HUES6 (cell line): ENCODE results near the gene RGCC.

Source experiments
- H3K27ac ChIP-seq: 2 replicates; pipeline ENCODE4 v1.7.0; 2013; ENCODE audit warnings: low read depth, mild to moderate bottlenecking, low read length, inconsistent platforms
- H3K27me3 ChIP-seq: 2 replicates; pipeline ENCODE4 v1.6.1; 2013; ENCODE audit warnings: low read length; ENCODE audit not compliant: control insufficient read depth, insufficient read depth
- H3K36me3 ChIP-seq: 2 replicates; pipeline ENCODE4 v1.6.1; 2013; ENCODE audit warnings: low read length; ENCODE audit not compliant: control insufficient read depth, insufficient read depth
- H3K4me1 ChIP-seq: 2 replicates; pipeline ENCODE4 v1.6.1; 2013; ENCODE audit warnings: low read length; ENCODE audit not compliant: control insufficient read depth, insufficient read depth
- H3K4me3 ChIP-seq: 2 replicates; pipeline ENCODE4 v1.5.1; 2013; ENCODE audit warnings: low read depth, low read length
- H3K9ac ChIP-seq: one replicate; pipeline ENCODE4 v1.6.1; 2013; ENCODE audit warnings: mild to moderate bottlenecking, low read length
- H3K9me3 ChIP-seq: 2 replicates; pipeline ENCODE4 v1.6.1; 2013; ENCODE audit warnings: low read depth, low read length; ENCODE audit not compliant: control insufficient read depth, insufficient read depth

Gene RGCC

GRCh38 chr13:41462427-41462826, 5.1 kb downstream of the RGCC start:
- Histone ChIP-seq H3K27me3 (peaks cover 38% of the 10 kb centered on the region), H3K4me1 (0 out of 2 replicates have a peak, but pooled peaks cover 4% of the 10 kb centered on the region), H3K36me3 (no peaks in the 10 kb centered on the region), H3K27ac (no peak overlapping the region), H3K4me3 (no peak overlapping the region), H3K9me3 (no peaks in the 10 kb centered on the region), H3K9ac (no peak overlapping the region)

GRCh38 chr13:41463838-41464602, 6.7 kb downstream of the RGCC start:
- 0 out of 2 replicates have a peak, but pooled peaks cover 6% of the 10 kb centered on the region for H3K4me1 ChIP-seq
- H3K27ac ChIP-seq = no peak overlapping the region
- no peak overlapping the region for H3K4me3 ChIP-seq
- H3K9me3 ChIP-seq = no peaks in the 10 kb centered on the region
- H3K27me3 ChIP-seq = peaks cover 22% of the 10 kb centered on the region
- H3K9ac ChIP-seq = no peak overlapping the region
- no peaks in the 10 kb centered on the region for H3K36me3 ChIP-seq

- no peak overlapping the region for H3K4me3 ChIP-seq
Measured at GRCh38 chr13:41465241-41465847, 8.0 kb downstream of the RGCC start.

DNA sequence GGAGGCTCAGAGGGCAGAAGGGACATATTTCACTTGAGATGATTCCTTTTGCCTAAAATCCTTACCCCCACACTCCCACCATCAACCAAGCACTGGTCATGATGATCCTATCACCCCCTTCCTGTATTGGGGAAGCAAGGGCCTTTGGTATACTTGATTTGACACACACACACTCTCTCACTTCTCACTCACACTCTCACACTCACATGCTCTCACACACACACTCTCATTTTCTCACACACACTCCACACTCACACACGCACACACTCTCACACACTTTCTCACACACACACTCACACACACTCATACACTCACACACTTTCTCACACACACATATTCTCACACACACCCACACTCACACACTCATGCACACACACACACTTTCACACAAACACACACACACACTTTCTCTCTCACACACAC, 8.6 kb downstream of the RGCC start:
- no peaks in the 10 kb centered on the region for H3K36me3 ChIP-seq
- no peak overlapping the region for H3K27ac ChIP-seq
- peaks cover 5% of the 10 kb centered on the region; the same call in 1 of the 2 replicates for H3K27me3 ChIP-seq
- H3K4me3 ChIP-seq = no peak overlapping the region
- H3K9me3 ChIP-seq = no peaks in the 10 kb centered on the region
- no peak overlapping the region for H3K9ac ChIP-seq
- H3K4me1 ChIP-seq = 0 out of 2 replicates have a peak, but pooled peaks cover 6% of the 10 kb centered on the region

More at GRCh38 chr13:41465241-41465847, 8.0 kb downstream of the RGCC start:
- no peaks in the 10 kb centered on the region for H3K9me3 ChIP-seq
- no peaks in the 10 kb centered on the region for H3K36me3 ChIP-seq
- H3K27ac ChIP-seq = no peak overlapping the region
- no peak overlapping the region for H3K9ac ChIP-seq
- H3K27me3 ChIP-seq = peaks cover 9% of the 10 kb centered on the region
- 0 out of 2 replicates have a peak, but pooled peaks cover 6% of the 10 kb centered on the region for H3K4me1 ChIP-seq

DNA sequence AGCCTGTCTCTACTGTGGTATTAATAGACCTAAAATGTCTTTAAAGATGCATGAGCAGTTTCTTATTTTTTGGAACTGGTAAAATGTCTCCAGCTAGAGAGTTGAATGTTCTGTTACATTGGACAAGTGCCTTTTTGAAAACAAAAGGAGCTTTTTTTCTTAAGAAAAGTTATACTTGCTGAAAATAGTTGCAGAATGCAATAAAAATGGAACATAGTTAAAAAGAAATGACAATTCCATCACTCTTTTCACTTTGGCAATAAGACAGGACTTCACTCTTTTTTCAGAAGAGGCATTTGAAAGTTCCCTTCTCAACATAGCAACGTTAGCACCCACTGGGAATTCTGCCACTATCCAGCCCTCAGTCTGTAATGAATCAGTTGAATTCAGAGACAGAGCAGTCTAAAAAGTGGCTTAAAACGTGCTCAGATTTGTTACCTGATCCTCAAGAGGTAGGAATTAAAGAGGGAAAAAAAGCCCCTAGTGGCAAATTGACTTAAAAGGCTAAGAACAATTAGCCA, 10.1 kb downstream of the RGCC start:
- Histone ChIP-seq H3K36me3 (no peaks in the 10 kb centered on the region), H3K9me3 (no peaks in the 10 kb centered on the region), H3K4me3 (no peak overlapping the region), H3K4me1 (0 out of 2 replicates have a peak, but pooled peaks cover 6% of the 10 kb centered on the region), H3K27me3 (no peaks in the 10 kb centered on the region), H3K9ac (no peak overlapping the region), H3K27ac (no peak overlapping the region)

DNA sequence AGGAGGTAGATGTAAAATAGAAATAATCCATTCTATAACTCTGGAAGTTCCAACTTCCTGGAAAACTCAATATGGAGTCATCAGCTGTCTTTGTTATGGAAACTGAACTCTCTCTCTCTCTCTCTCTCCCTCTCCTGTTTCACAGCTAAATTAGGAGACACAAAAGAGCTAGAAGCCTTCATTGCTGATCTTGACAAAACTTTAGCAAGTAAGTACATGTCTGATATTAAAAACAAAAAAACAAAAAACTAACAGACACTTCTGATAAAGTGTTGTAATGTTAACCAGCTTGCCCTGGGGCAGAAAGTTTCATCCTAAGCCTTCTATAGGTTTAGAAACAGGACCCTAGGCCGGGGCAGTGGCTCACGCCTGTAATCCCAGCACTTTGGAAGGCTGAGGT, 11.3 kb downstream of the RGCC start:
- Histone ChIP-seq H3K9ac (no peak overlapping the region), H3K27me3 (no peaks in the 10 kb centered on the region), H3K27ac (no peak overlapping the region), H3K4me1 (0 out of 2 replicates have a peak, but pooled peaks cover 6% of the 10 kb centered on the region), H3K9me3 (no peaks in the 10 kb centered on the region), H3K4me3 (no peak overlapping the region), H3K36me3 (no peaks in the 10 kb centered on the region)

GRCh38 chr13:41470196-41470595, 12.8 kb downstream of the RGCC start:
- no peaks in the 10 kb centered on the region for H3K9me3 ChIP-seq
- H3K4me3 ChIP-seq = no peak overlapping the region
- H3K4me1 ChIP-seq = 0 out of 2 replicates have a peak, but pooled peaks cover 6% of the 10 kb centered on the region
- H3K9ac ChIP-seq = no peak overlapping the region
- no peaks in the 10 kb centered on the region for H3K27me3 ChIP-seq
- H3K36me3 ChIP-seq = no peaks in the 10 kb centered on the region
- H3K27ac ChIP-seq = no peak overlapping the region

GRCh38 chr13:41471785-41472184, 14.4 kb downstream of the RGCC start:
- Histone ChIP-seq H3K36me3 (no peaks in the 10 kb centered on the region), H3K9me3 (no peaks in the 10 kb centered on the region), H3K9ac (no peak overlapping the region)

DNA sequence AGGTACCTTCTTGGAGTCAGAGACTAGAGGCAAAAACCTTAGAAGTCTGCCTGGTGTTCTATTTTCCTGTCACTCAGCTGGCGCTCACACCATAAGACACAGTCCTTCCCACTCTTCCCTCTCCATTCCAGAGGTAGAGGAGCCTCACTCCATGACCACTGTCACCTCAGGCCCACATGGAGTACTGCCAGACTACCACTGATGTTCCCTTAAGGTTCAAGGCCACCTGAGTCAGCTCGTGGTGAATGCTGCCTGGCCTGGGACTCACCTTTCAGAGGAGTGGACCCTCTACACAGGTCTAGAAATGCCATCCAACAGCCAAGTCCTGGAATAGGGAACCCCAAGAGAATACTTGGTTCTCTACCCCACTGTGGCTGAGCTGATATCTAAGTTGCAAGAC, 29.9 kb downstream of the RGCC start:
- Histone ChIP-seq H3K9ac (no peak overlapping the region), H3K4me1 (no peaks in the 10 kb centered on the region), H3K27ac (no peak overlapping the region), H3K27me3 (no peaks in the 10 kb centered on the region), H3K4me3 (no peak overlapping the region), H3K36me3 (no peaks in the 10 kb centered on the region), H3K9me3 (no peaks in the 10 kb centered on the region)

More at GRCh38 chr13:41471785-41472184, 14.4 kb downstream of the RGCC start:
- Histone ChIP-seq H3K4me3 (no peak overlapping the region), H3K27ac (no peak overlapping the region), H3K27me3 (no peaks in the 10 kb centered on the region), H3K4me1 (0 out of 2 replicates have a peak, but pooled peaks cover 6% of the 10 kb centered on the region)

GRCh38 chr13:41488124-41488523, 30.8 kb downstream of the RGCC start:
- H3K27me3 ChIP-seq = no peaks in the 10 kb centered on the region
- H3K36me3 ChIP-seq = no peaks in the 10 kb centered on the region
- H3K27ac ChIP-seq = no peak overlapping the region
- no peaks in the 10 kb centered on the region for H3K4me1 ChIP-seq
- H3K4me3 ChIP-seq = no peak overlapping the region
- H3K9ac ChIP-seq = no peak overlapping the region
- no peaks in the 10 kb centered on the region for H3K9me3 ChIP-seq
